Skin of body (tissue), 2 donors: Measurements from ENCODE around the gene SSNA1. TPM values are rescaled to one million over a fixed set of nuclear protein-coding genes. Genes with fewer than 3 reads are reported as not detected.

Experiments used
- DNase-seq: peaks from one replicate; lab custom pipeline; 2025; lab: John Stamatoyannopoulos, UW
- total RNA-seq: library from RNA; depleted of rRNA; stranded (reverse); fragments of >200 nt; gene quantifications from one replicate; pipeline ENCODE4 v1.2.3, GENCODE V29; 2014

The SSNA1 gene
- total RNA-seq, 1 donor from 2014 or later = 24.1 TPM

- no peak for DNase-seq
Measured at GRCh38 chr9:137219757-137220316, 31.4 kb downstream of the SSNA1 start.

- DNase-seq = no peak
Measured at GRCh38 chr9:137220317-137221094, 32.0 kb downstream of the SSNA1 start.

- DNase-seq = no peak
Measured at GRCh38 chr9:137221095-137221505, 32.6 kb downstream of the SSNA1 start.

GRCh38 chr9:137221506-137222111 is 33.1 kb downstream of the SSNA1 start:
- DNase-seq = no peak

GRCh38 chr9:137222190-137223077 is 34.0 kb downstream of the SSNA1 start, which contains the start of gene RNF208:
Gene RNF208, minus strand, starts transcription at chr9:137222240. Its CDS starts 1,028 bp downstream, at chr9:137221212.
- DNase-seq = no peak

GRCh38 chr9:137223078-137223970 is 34.8 kb downstream of the SSNA1 start:
- peak; percentile 96 for DNase-seq

- no peak for DNase-seq
Measured at GRCh38 chr9:137224830-137225694, 36.6 kb downstream of the SSNA1 start, which contains the start of gene CYSRT1. Gene CYSRT1, plus strand, starts transcription at chr9:137225174. Its CDS starts 448 bp downstream, at chr9:137225622.

- DNase-seq = no peak
Measured at GRCh38 chr9:137225699-137226331, 37.3 kb downstream of the SSNA1 start.

- DNase-seq = no peak
Measured at GRCh38 chr9:137226338-137227053, 38.0 kb downstream of the SSNA1 start.

GRCh38 chr9:137227054-137227852 is 38.8 kb downstream of the SSNA1 start, which contains the start of gene RNF224:
Gene RNF224, plus strand, starts transcription at chr9:137227502. Its CDS starts 834 bp downstream, at chr9:137228336.
- DNase-seq = peak; percentile 47

- no peak for DNase-seq
Measured at GRCh38 chr9:137227853-137228505, 39.5 kb downstream of the SSNA1 start.

GRCh38 chr9:137228506-137228967 is 40.1 kb downstream of the SSNA1 start:
- no peak for DNase-seq

- no peak for DNase-seq
Measured at GRCh38 chr9:137228968-137229896, 40.8 kb downstream of the SSNA1 start.

GRCh38 chr9:137229903-137230704 is 41.6 kb downstream of the SSNA1 start:
- no peak for DNase-seq
